Endothelial cell of umbilical vein (primary cell): Measurements from ENCODE around the gene UNCX.

Experiments
- EZH2 ChIP-seq: IDR thresholded peaks from 2 replicates; pipeline ENCODE4 v1.6.1; 2012; ENCODE audit warnings: borderline replicate concordance, low read depth, mild to moderate bottlenecking, moderate library complexity, low read length, inconsistent platforms; ENCODE audit not compliant: severe bottlenecking
- GATA2 ChIP-seq: IDR thresholded peaks from 2 replicates; pipeline ENCODE4 v1.7.0; 2011; ENCODE audit warnings: low read depth, mild to moderate bottlenecking, moderate library complexity, mixed read lengths, low read length; ENCODE audit not compliant: insufficient read length, insufficient read depth
- POLR2A ChIP-seq: IDR thresholded peaks from 2 replicates; pipeline ENCODE4 v1.6.1; 2012; ENCODE audit warnings: low read depth, mild to moderate bottlenecking, control low read depth, low read length
- TF ChIP-seq, protein P1 (sequence below), 2 donors: IDR thresholded peaks; 1 replicate in 1 of 2; 2 replicates in 1 of 2; pipeline ENCODE4 v1.5.1; 2011; ENCODE audit warnings: low read length in 2 of 2, mild to moderate bottlenecking in 2 of 2, moderate library complexity in 2 of 2, control low read depth in 1 of 2, inconsistent platforms in 1 of 2, low read depth in 1 of 2; ENCODE audit not compliant: insufficient read depth in 1 of 2; ENCODE audit errors: extremely low read depth in 1 of 2

DNA sequence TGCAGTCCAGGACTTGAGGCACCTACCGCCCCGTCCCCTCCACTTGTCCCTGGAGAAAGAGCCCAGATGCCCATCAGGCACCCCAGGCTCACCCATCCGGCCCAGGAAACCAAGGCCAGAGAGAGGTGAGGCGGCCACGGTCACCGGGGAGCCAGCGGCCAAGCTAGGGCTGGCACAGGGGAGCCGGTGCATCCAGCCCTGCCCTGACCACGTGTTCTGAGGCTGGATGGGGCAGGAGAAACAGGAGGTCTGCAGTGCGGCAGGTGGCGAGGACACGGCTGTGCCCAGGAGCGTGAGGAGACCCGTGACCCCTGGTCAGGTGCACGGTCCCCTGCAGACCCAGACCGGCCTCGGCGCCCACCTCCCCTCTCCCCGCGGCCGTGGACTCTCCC, 27.6 kb downstream of the UNCX start:
- no peak for TF ChIP-seq EZH2
- TF ChIP-seq, protein P1, sequence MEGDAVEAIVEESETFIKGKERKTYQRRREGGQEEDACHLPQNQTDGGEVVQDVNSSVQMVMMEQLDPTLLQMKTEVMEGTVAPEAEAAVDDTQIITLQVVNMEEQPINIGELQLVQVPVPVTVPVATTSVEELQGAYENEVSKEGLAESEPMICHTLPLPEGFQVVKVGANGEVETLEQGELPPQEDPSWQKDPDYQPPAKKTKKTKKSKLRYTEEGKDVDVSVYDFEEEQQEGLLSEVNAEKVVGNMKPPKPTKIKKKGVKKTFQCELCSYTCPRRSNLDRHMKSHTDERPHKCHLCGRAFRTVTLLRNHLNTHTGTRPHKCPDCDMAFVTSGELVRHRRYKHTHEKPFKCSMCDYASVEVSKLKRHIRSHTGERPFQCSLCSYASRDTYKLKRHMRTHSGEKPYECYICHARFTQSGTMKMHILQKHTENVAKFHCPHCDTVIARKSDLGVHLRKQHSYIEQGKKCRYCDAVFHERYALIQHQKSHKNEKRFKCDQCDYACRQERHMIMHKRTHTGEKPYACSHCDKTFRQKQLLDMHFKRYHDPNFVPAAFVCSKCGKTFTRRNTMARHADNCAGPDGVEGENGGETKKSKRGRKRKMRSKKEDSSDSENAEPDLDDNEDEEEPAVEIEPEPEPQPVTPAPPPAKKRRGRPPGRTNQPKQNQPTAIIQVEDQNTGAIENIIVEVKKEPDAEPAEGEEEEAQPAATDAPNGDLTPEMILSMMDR (IDR thresholded peaks at IDR 0.05; ENCODE audit: extremely low read depth in 1 of 2, insufficient read depth in 1 of 2, low read depth in 1 of 2, low read length in 2 of 2), result no peak
- no peak for TF ChIP-seq POLR2A
- no peak for TF ChIP-seq GATA2
